Activated T-cell treated with anti-CD3 and anti-CD28 coated beads, Interleukin-2, amount 50 U/mL, for 1 hour (primary cell): ENCODE results near the gene CRABP1.

Experiments used
- DNase-seq: peaks from one replicate; pipeline ENCODE4 v3.0.0-alpha.2; 2020

CRABP1 gene

GRCh38 chr15:78387246-78388037 lies 47.3 kb downstream of the CRABP1 start:
- no peak for DNase-seq

GRCh38 chr15:78388865-78389264 lies 48.7 kb downstream of the CRABP1 start:
- no peak for DNase-seq

- no peak for DNase-seq
Measured at GRCh38 chr15:78389322-78389721, 49.2 kb downstream of the CRABP1 start.

- no peak for DNase-seq
Measured at GRCh38 chr15:78389738-78390137, 49.6 kb downstream of the CRABP1 start.

- no peak for DNase-seq
Measured at GRCh38 chr15:78390242-78390641, 50.1 kb downstream of the CRABP1 start.

GRCh38 chr15:78390826-78391225 lies 50.7 kb downstream of the CRABP1 start:
- DNase-seq = no peak

GRCh38 chr15:78391781-78392180 lies 51.6 kb downstream of the CRABP1 start:
- no peak for DNase-seq

- DNase-seq = no peak
Measured at GRCh38 chr15:78392430-78392829, 52.3 kb downstream of the CRABP1 start.

GRCh38 chr15:78393137-78393536 lies 53.0 kb downstream of the CRABP1 start:
- DNase-seq = no peak

GRCh38 chr15:78394026-78394425 lies 53.9 kb downstream of the CRABP1 start:
- DNase-seq = no peak

- no peak for DNase-seq
Measured at GRCh38 chr15:78394981-78395616, 54.9 kb downstream of the CRABP1 start.

- no peak for DNase-seq
Measured at GRCh38 chr15:78396186-78396814, 56.1 kb downstream of the CRABP1 start.

- no peak for DNase-seq
Measured at GRCh38 chr15:78396976-78397375, 56.8 kb downstream of the CRABP1 start.

GRCh38 chr15:78397382-78397781 lies 57.2 kb downstream of the CRABP1 start:
- DNase-seq = no peak
